HepG2 (cell line): ENCODE measurements around the gene TMBIM1. TPM values are rescaled to one million over a fixed set of nuclear protein-coding genes. Genes with fewer than 3 reads are reported as not detected.

Experiments
- CHD2 ChIP-seq: IDR thresholded peaks from 2 replicates; pipeline ENCODE4 v1.6.1; 2011; ENCODE audit warnings: low read depth, low read length, improper control_type of control experiment
- FOXO1 ChIP-seq: sonication (generic); formaldehyde crosslinking; IDR thresholded peaks from 2 replicates; pipeline ENCODE4 v1.4.0; 2020; ENCODE audit warnings: missing genetic modification reagents
- ZBTB33 ChIP-seq: sonication (generic); formaldehyde crosslinking; IDR thresholded peaks from 2 replicates; pipeline ENCODE4 v1.4.0; 2020; ENCODE audit warnings: missing genetic modification reagents
- ZBTB34 ChIP-seq: sonication (generic); formaldehyde crosslinking; IDR thresholded peaks from 2 replicates; pipeline ENCODE4 v1.8.0; 2022; ENCODE audit warnings: mild to moderate bottlenecking, missing genetic modification reagents
- ZNF235 ChIP-seq: sonication (generic); formaldehyde crosslinking; IDR thresholded peaks from 2 replicates; pipeline ENCODE4 v1.8.1; 2023; ENCODE audit warnings: mild to moderate bottlenecking, missing genetic modification reagents, borderline replicate concordance
- ZNF451 ChIP-seq: sonication (generic); formaldehyde crosslinking; IDR thresholded peaks from 2 replicates; pipeline ENCODE4 v1.5.0; 2020; ENCODE audit warnings: mild to moderate bottlenecking, missing genetic modification reagents
- ZNF512B ChIP-seq: sonication (generic); formaldehyde crosslinking; IDR thresholded peaks from 2 replicates; pipeline ENCODE4 v1.5.1; 2020; ENCODE audit warnings: missing genetic modification reagents, mild to moderate bottlenecking, borderline replicate concordance
- ZNF549 ChIP-seq: sonication (generic); formaldehyde crosslinking; IDR thresholded peaks from 2 replicates; pipeline ENCODE4 v1.5.0; 2020; ENCODE audit warnings: missing genetic modification reagents
- ZNF737 ChIP-seq: sonication (generic); formaldehyde crosslinking; IDR thresholded peaks from 2 replicates; pipeline ENCODE4 v1.5.0; 2020; ENCODE audit warnings: missing genetic modification reagents, mild to moderate bottlenecking, borderline replicate concordance
- ZNF800 ChIP-seq: sonication (generic); formaldehyde crosslinking; IDR thresholded peaks from 2 replicates; pipeline ENCODE4 v1.4.0; 2020; ENCODE audit warnings: missing genetic modification reagents
- polyA plus RNA-seq, 8 experiments: library from polyadenylated mRNA; depleted of rRNA in 3 of 8; stranded (reverse) in 7 of 8; unstranded in 1 of 8; fragments of >200 nt; fragmentation: Illumina TruSeq in 4 of 8; extraction: Trizol in 4 of 8; gene quantifications; 2 replicates each; pipeline versions ENCODE4 v1.2.1 to v1.2.3, GENCODE V29; 2011 to 2016; ENCODE audit warnings: low read depth in 4 of 8, missing spikeins in 1 of 8, mixed read lengths in 1 of 8; ENCODE audit not compliant: insufficient read depth in 1 of 8
- total RNA-seq, 5 experiments: library from RNA; depleted of rRNA; stranded (reverse); fragments of >200 nt; fragmentation: Illumina TruSeq; extraction: Trizol; gene quantifications; 2 replicates each; pipeline ENCODE4 v1.2.3, GENCODE V29; 2016; ENCODE audit warnings: low read depth in 1 of 5

TMBIM1 gene
- total and polyA plus RNA-seq, 2 of the 13 experiments (the other 11 are each of a cell fraction or from before 2014, with no cell fraction given), result 127 to 139 TPM

- TF ChIP-seq ZBTB33 (CRISPR knock-in tag) (no peak), ZNF235 (peak; percentile 27; the same call in 1 of the 2 replicates), ZNF800 (CRISPR knock-in tag) (peak; percentile 67; the same call in 1 of the 2 replicates), ZNF549 (CRISPR knock-in tag) (no peak), ZNF512B (no peak), ZNF451 (no peak; the same call in 1 of the 2 replicates), ZNF737 (CRISPR knock-in tag) (no peak), FOXO1 (CRISPR knock-in tag) (peak; percentile 9; the same call in 1 of the 2 replicates), ZBTB34 (CRISPR knock-in tag) (no peak), CHD2 (peak; percentile 64; the same call in 1 of the 2 replicates)
Observed at GRCh38 chr2:218269900-218270720, 22.2 kb downstream of the TMBIM1 start, which contains the start of the genes AAMP and PNKD (continued).
